ENCODE measurements around the gene IVL. TPM values are rescaled to one million over a fixed set of nuclear protein-coding genes. Genes with fewer than 3 reads are reported as not detected.

The IVL gene
- total RNA-seq (2014; rRNA removed; shearing (Covaris generic)), result not detected in 2 replicates
- not detected in 2 replicates for polyA plus RNA-seq (2014; cell fraction: nucleus; rRNA removed)

GRCh38 chr1:152907686-152908601 is at the start of gene IVL:
Gene IVL (plus strand): TSS chr1:152908546. CDS start chr1:152909798, 1,252 bp downstream.
- no peak for DNase-seq (ENCODE audit: extremely low read depth, low read depth)

GRCh38 chr1:152859696-152860095 is 48.6 kb upstream of the IVL start, which contains the start of gene LCE7A:
Gene LCE7A (plus strand): TSS chr1:152859996. CDS start chr1:152860698, 702 bp downstream.
- no peak for DNase-seq (ENCODE audit: extremely low read depth, low read depth)

- no peak for DNase-seq (ENCODE audit: extremely low read depth, low read depth)
These were observed 48.2 kb upstream of the IVL start for GRCh38 chr1:152860129-152860528.

- no peak for DNase-seq (ENCODE audit: extremely low read depth, low read depth)
These were observed 47.0 kb upstream of the IVL start for GRCh38 chr1:152861374-152861773.

GRCh38 chr1:152864443-152864842 is 43.9 kb upstream of the IVL start:
- DNase-seq (ENCODE audit: extremely low read depth, low read depth), result no peak

GRCh38 chr1:152866321-152866720 is 42.0 kb upstream of the IVL start:
- no peak for DNase-seq (ENCODE audit: extremely low read depth, low read depth)

- peak; percentile 80 for DNase-seq (ENCODE audit: extremely low read depth, low read depth)
These were observed 38.4 kb upstream of the IVL start for GRCh38 chr1:152869808-152870419.

GRCh38 chr1:152870831-152871730 is 37.3 kb upstream of the IVL start:
- DNase-seq (ENCODE audit: extremely low read depth, low read depth), result peak; percentile 33

- no peak for DNase-seq (ENCODE audit: extremely low read depth, low read depth)
These were observed 36.6 kb upstream of the IVL start for GRCh38 chr1:152871731-152872126.

GRCh38 chr1:152873495-152873894 is 34.9 kb upstream of the IVL start:
- no peak for DNase-seq (ENCODE audit: extremely low read depth, low read depth)

GRCh38 chr1:152876827-152877226 is 31.5 kb upstream of the IVL start:
- DNase-seq (ENCODE audit: extremely low read depth, low read depth), result no peak

GRCh38 chr1:152878042-152878441 is 30.3 kb upstream of the IVL start, which contains the start of gene SMCP:
Gene SMCP (plus strand): TSS chr1:152878322. CDS start chr1:152884423, 6,101 bp downstream.
- no peak for DNase-seq (ENCODE audit: extremely low read depth, low read depth)

GRCh38 chr1:152879559-152880198 is 28.7 kb upstream of the IVL start:
- no peak for DNase-seq (ENCODE audit: extremely low read depth, low read depth)

- no peak for DNase-seq (ENCODE audit: extremely low read depth, low read depth)
These were observed 28.0 kb upstream of the IVL start for GRCh38 chr1:152880316-152880715.

GRCh38 chr1:152880907-152881306 is 27.4 kb upstream of the IVL start:
- DNase-seq (ENCODE audit: extremely low read depth, low read depth), result no peak

GRCh38 chr1:152884085-152884484 is 24.3 kb upstream of the IVL start:
- DNase-seq (ENCODE audit: extremely low read depth, low read depth), result no peak

- DNase-seq (ENCODE audit: extremely low read depth, low read depth), result no peak
These were observed 23.8 kb upstream of the IVL start for GRCh38 chr1:152884506-152884905.

GRCh38 chr1:152884966-152885624 is 23.3 kb upstream of the IVL start:
- DNase-seq (ENCODE audit: extremely low read depth, low read depth), result no peak

GRCh38 chr1:152886085-152886484 is 22.3 kb upstream of the IVL start:
- DNase-seq (ENCODE audit: extremely low read depth, low read depth), result no peak

All from NCI-H460 (cell line).